ENCODE measurements around the gene TBK1. TPM values are rescaled to one million over a fixed set of nuclear protein-coding genes. Genes with fewer than 3 reads are reported as not detected.

Gene TBK1
- total and polyA plus RNA-seq, 2 of the 13 experiments (the other 11 are each of a cell fraction or from before 2014, with no cell fraction given), result 10.3 to 25.2 TPM

DNA sequence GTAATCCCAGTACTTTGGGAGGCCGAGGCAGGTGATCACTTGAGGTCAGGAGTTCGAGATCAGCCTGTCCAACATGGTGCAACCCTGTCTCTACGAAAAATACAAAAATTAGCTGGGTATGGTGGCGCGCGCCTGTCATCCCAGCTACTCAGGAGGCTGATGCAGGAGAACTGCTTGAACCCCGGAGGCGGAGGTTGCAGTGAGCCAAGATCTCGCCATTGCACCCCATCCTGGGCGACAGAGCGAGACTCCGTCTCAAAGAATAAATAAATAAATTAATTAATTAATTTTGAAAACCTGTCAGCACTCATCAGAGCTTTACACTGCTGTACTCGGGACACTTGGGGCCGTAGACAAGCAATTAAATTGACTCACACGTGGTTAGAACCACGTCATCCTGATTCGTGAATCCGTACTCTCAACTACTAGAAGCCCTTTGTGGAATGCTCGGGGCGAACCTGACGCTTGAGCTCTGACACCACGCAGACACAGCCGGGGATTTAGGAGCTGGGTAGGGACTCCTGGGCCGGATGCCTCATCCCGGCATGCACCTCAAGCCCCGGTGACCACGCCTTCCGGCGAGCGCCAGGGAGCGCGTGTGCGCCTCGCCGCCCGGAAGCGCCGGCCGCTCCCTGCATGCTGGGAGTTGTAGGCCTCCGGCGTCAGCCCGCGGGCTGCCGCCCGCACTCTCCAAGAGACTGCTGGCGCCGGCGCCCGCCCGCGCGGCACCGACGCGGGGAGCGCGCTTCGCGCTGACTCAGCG is 48.0 kb upstream of the TBK1 start, which contains the start of gene XPOT (continued):
- TF ChIP-seq SNRNP70 (IDR thresholded peaks at IDR 0.05; ENCODE audit: low read depth, low read length), result no peak
- TF ChIP-seq, protein P1, sequence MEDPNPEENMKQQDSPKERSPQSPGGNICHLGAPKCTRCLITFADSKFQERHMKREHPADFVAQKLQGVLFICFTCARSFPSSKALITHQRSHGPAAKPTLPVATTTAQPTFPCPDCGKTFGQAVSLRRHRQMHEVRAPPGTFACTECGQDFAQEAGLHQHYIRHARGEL (CRISPR knock-in tag; IDR thresholded peaks at IDR 0.05), result no peak
- TF ChIP-seq ZNF460 (CRISPR knock-in tag; IDR thresholded peaks at IDR 0.05; ENCODE audit: borderline replicate concordance), result no peak
- no peak for TF ChIP-seq SATB2 (CRISPR knock-in tag; IDR thresholded peaks at IDR 0.05)
- no peak for TF ChIP-seq NR2F6 (IDR thresholded peaks at IDR 0.05)
- no peak for TF ChIP-seq NR2F6 (CRISPR knock-in tag; IDR thresholded peaks at IDR 0.05)
- TF ChIP-seq, protein P2, sequence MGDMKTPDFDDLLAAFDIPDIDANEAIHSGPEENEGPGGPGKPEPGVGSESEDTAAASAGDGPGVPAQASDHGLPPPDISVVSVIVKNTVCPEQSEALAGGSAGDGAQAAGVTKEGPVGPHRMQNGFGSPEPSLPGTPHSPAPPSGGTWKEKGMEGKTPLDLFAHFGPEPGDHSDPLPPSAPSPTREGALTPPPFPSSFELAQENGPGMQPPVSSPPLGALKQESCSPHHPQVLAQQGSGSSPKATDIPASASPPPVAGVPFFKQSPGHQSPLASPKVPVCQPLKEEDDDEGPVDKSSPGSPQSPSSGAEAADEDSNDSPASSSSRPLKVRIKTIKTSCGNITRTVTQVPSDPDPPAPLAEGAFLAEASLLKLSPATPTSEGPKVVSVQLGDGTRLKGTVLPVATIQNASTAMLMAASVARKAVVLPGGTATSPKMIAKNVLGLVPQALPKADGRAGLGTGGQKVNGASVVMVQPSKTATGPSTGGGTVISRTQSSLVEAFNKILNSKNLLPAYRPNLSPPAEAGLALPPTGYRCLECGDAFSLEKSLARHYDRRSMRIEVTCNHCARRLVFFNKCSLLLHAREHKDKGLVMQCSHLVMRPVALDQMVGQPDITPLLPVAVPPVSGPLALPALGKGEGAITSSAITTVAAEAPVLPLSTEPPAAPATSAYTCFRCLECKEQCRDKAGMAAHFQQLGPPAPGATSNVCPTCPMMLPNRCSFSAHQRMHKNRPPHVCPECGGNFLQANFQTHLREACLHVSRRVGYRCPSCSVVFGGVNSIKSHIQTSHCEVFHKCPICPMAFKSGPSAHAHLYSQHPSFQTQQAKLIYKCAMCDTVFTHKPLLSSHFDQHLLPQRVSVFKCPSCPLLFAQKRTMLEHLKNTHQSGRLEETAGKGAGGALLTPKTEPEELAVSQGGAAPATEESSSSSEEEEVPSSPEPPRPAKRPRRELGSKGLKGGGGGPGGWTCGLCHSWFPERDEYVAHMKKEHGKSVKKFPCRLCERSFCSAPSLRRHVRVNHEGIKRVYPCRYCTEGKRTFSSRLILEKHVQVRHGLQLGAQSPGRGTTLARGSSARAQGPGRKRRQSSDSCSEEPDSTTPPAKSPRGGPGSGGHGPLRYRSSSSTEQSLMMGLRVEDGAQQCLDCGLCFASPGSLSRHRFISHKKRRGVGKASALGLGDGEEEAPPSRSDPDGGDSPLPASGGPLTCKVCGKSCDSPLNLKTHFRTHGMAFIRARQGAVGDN (CRISPR knock-in tag; IDR thresholded peaks at IDR 0.05), result no peak; the same call in 1 of the 2 replicates
- TF ChIP-seq TRIM24 (CRISPR knock-in tag; IDR thresholded peaks at IDR 0.05), result no peak
- TF ChIP-seq IKZF4 (CRISPR knock-in tag; IDR thresholded peaks at IDR 0.05; ENCODE audit: borderline replicate concordance, low read depth, not compliant biosample characterization), result no peak
- peak; percentile 95 for TF ChIP-seq ETV5 (CRISPR knock-in tag; IDR thresholded peaks at IDR 0.05; ENCODE audit: borderline replicate concordance)
- TF ChIP-seq ARHGAP35 (CRISPR knock-in tag; IDR thresholded peaks at IDR 0.05; ENCODE audit: borderline replicate concordance), result no peak; the same call in 1 of the 2 replicates
- no peak for TF ChIP-seq JARID2 (CRISPR knock-in tag; IDR thresholded peaks at IDR 0.05; ENCODE audit: insufficient replicate concordance)
- TF ChIP-seq ZSCAN31 (CRISPR knock-in tag; IDR thresholded peaks at IDR 0.05; ENCODE audit: low read depth), result no peak
- no peak for TF ChIP-seq FOXO1 (CRISPR knock-in tag; IDR thresholded peaks at IDR 0.05)
- TF ChIP-seq ZNF660 (CRISPR knock-in tag; IDR thresholded peaks at IDR 0.05; ENCODE audit: borderline replicate concordance, low read depth), result no peak
- TF ChIP-seq MEIS2 (CRISPR knock-in tag; IDR thresholded peaks at IDR 0.05), result no peak
- TF ChIP-seq, protein P3, sequence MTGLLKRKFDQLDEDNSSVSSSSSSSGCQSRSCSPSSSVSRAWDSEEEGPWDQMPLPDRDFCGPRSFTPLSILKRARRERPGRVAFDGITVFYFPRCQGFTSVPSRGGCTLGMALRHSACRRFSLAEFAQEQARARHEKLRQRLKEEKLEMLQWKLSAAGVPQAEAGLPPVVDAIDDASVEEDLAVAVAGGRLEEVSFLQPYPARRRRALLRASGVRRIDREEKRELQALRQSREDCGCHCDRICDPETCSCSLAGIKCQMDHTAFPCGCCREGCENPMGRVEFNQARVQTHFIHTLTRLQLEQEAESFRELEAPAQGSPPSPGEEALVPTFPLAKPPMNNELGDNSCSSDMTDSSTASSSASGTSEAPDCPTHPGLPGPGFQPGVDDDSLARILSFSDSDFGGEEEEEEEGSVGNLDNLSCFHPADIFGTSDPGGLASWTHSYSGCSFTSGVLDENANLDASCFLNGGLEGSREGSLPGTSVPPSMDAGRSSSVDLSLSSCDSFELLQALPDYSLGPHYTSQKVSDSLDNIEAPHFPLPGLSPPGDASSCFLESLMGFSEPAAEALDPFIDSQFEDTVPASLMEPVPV (CRISPR knock-in tag; IDR thresholded peaks at IDR 0.05), result no peak
- peak; percentile 89; the same call in 1 of the 2 replicates for TF ChIP-seq SIN3A (IDR thresholded peaks at IDR 0.05; ENCODE audit: borderline replicate concordance, low read depth, low read length)
- TF ChIP-seq, protein P4, sequence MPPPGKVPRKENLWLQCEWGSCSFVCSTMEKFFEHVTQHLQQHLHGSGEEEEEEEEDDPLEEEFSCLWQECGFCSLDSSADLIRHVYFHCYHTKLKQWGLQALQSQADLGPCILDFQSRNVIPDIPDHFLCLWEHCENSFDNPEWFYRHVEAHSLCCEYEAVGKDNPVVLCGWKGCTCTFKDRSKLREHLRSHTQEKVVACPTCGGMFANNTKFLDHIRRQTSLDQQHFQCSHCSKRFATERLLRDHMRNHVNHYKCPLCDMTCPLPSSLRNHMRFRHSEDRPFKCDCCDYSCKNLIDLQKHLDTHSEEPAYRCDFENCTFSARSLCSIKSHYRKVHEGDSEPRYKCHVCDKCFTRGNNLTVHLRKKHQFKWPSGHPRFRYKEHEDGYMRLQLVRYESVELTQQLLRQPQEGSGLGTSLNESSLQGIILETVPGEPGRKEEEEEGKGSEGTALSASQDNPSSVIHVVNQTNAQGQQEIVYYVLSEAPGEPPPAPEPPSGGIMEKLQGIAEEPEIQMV (CRISPR knock-in tag; IDR thresholded peaks at IDR 0.05; ENCODE audit: low read depth), result no peak
- TF ChIP-seq PCBP2 (optimal IDR thresholded peaks at IDR 0.05; ENCODE audit: low read depth, low read length, poor library complexity, severe bottlenecking), result no peak
- TF ChIP-seq ZNF160 (CRISPR knock-in tag; IDR thresholded peaks at IDR 0.05), result no peak; the same call in 1 of the 2 replicates
